H1 (cell line): ENCODE results near the gene TRIM38. TPM values are rescaled to one million over a fixed set of nuclear protein-coding genes. Genes with fewer than 3 reads are reported as not detected.

Source experiments
- CTCF ChIA-PET: fragments of 300-600 bp; sonication (Branson Sonifier 250); formaldehyde crosslinking; loops from one replicate; lab custom pipeline; 2021; ENCODE audit not compliant: partially characterized antibody; lab: Charles Lee
- POLR2A ChIA-PET: fragments of 300-600 bp; sonication (Branson Sonifier 250); formaldehyde crosslinking; loops from one replicate; lab custom pipeline; 2021; ENCODE audit warnings: inconsistent platforms; ENCODE audit not compliant: partially characterized antibody; lab: Charles Lee
- DNase-seq, 2 experiments: peaks; one replicate each; pipeline versions ENCODE4 v3.0.0 to v3.0.0-alpha.2; 2010 to 2022; ENCODE audit warnings: low spot score in 2 of 2, low read depth in 1 of 2, mixed read lengths in 1 of 2
- FAIRE-seq: peaks from 2 replicates; lab custom pipeline; 2011; peaks lifted over from hg19 to GRCh38; lab: Jason Lieb, UNC
- H2AFZ ChIP-seq: 2 replicates; pipeline ENCODE4 v1.8.1; 2012; ENCODE audit warnings: low read length, inconsistent platforms
- H2AK5ac ChIP-seq: 2 replicates; pipeline ENCODE4 v1.6.1; 2013; ENCODE audit warnings: low read depth, low read length
- H2BK120ac ChIP-seq: replicated peaks from 2 replicates; pipeline ENCODE3; 2013; ENCODE audit warnings: low read depth, low read length, inconsistent platforms
- H2BK12ac ChIP-seq: 2 replicates; pipeline ENCODE4 v1.6.1; 2013; ENCODE audit warnings: low read depth, low read length
- H2BK15ac ChIP-seq: 2 replicates; pipeline ENCODE4 v1.6.1; 2013; ENCODE audit warnings: low read length
- H2BK20ac ChIP-seq: 2 replicates; pipeline ENCODE4 v1.6.1; 2013; ENCODE audit warnings: low read length
- H2BK5ac ChIP-seq: 2 replicates; pipeline ENCODE4 v1.6.1; 2013; ENCODE audit warnings: low read depth, low read length
- H3K14ac ChIP-seq: 2 replicates; pipeline ENCODE4 v1.6.1; 2013; ENCODE audit warnings: inconsistent platforms; ENCODE audit not compliant: insufficient read length
- H3K18ac ChIP-seq: 2 replicates; pipeline ENCODE4 v1.6.1; 2013; ENCODE audit warnings: low read length; ENCODE audit errors: extremely low read depth
- H3K23ac ChIP-seq: 2 replicates; pipeline ENCODE4 v1.6.1; 2013; ENCODE audit warnings: inconsistent platforms; ENCODE audit not compliant: insufficient read length
- H3K23me2 ChIP-seq: 2 replicates; pipeline ENCODE4 v1.6.1; 2013; ENCODE audit warnings: low read depth, low read length
- H3K27ac ChIP-seq: 2 replicates; pipeline ENCODE4 v1.6.1; 2011; ENCODE audit warnings: low read depth, low read length, inconsistent platforms
- H3K27me3 ChIP-seq, 4 experiments: replicated peaks in 1 of 4; 1 replicate in 1 of 4; 2 replicates in 3 of 4; pipeline versions ENCODE4 v1.6.1 to v1.8.1; 2011 to 2013; ENCODE audit warnings: low read length in 3 of 4, mild to moderate bottlenecking in 3 of 4, inconsistent platforms in 2 of 4, mixed read lengths in 2 of 4, moderate library complexity in 1 of 4; ENCODE audit not compliant: control insufficient read depth in 3 of 4, insufficient read depth in 3 of 4; ENCODE audit errors: extremely low read depth in 1 of 4
- H3K36me3 ChIP-seq, 4 experiments: 2 replicates each; pipeline versions ENCODE4 v1.6.1 to v1.8.1; 2011 to 2013; ENCODE audit warnings: mild to moderate bottlenecking in 4 of 4, low read length in 3 of 4, moderate library complexity in 2 of 4, control low read depth in 1 of 4, inconsistent platforms in 1 of 4; ENCODE audit not compliant: insufficient read depth in 4 of 4, control insufficient read depth in 2 of 4
- H3K4ac ChIP-seq: replicated peaks from 2 replicates; pipeline ENCODE3; 2013; ENCODE audit warnings: low read length, low read depth, mixed read lengths, inconsistent platforms; ENCODE audit not compliant: insufficient read length
- H3K4me1 ChIP-seq, 4 experiments: replicated peaks in 1 of 4; 1 replicate in 1 of 4; 2 replicates in 3 of 4; pipeline versions ENCODE4 v1.6.1 to v1.8.1; 2011 to 2013; ENCODE audit warnings: low read length in 3 of 4, inconsistent platforms in 2 of 4, mixed read lengths in 1 of 4; ENCODE audit not compliant: insufficient read depth in 4 of 4, control insufficient read depth in 3 of 4
- H3K4me2 ChIP-seq, 2 experiments: 2 replicates each; pipeline versions ENCODE4 v1.6.1 to v1.8.1; 2011 to 2013; ENCODE audit warnings: low read depth in 2 of 2, low read length in 2 of 2, control low read depth in 1 of 2, inconsistent platforms in 1 of 2, mild to moderate bottlenecking in 1 of 2; ENCODE audit not compliant: insufficient read depth in 1 of 2
- H3K4me3 ChIP-seq, 4 experiments: fragments of 200-600, 300-600 bp in 1 of 4; sonication (generic), shearing (Covaris generic), sonication (Bioruptor Twin) in 1 of 4; 2 replicates each; pipeline versions ENCODE4 v1.5.1 to v1.8.1; 2011 to 2016; ENCODE audit warnings: low read length in 4 of 4, low read depth in 3 of 4, control low read depth in 2 of 4, inconsistent platforms in 2 of 4, mild to moderate bottlenecking in 2 of 4, mixed read lengths in 1 of 4, moderate library complexity in 1 of 4; ENCODE audit not compliant: insufficient read depth in 2 of 4; ENCODE audit errors: extremely low read depth in 1 of 4
- H3K56ac ChIP-seq: replicated peaks from 2 replicates; pipeline ENCODE3; 2013; ENCODE audit warnings: low read depth, mild to moderate bottlenecking, mixed read lengths, low read length, inconsistent platforms; ENCODE audit not compliant: insufficient read length
- H3K79me1 ChIP-seq: 2 replicates; pipeline ENCODE4 v1.6.1; 2013; ENCODE audit warnings: low read depth, low read length, control low read depth
- H3K79me2 ChIP-seq, 2 experiments: 2 replicates each; pipeline versions ENCODE4 v1.6.1 to v1.8.1; 2012 to 2013; ENCODE audit warnings: low read length in 2 of 2, mild to moderate bottlenecking in 2 of 2, inconsistent platforms in 1 of 2; ENCODE audit not compliant: insufficient read depth in 2 of 2, control insufficient read depth in 1 of 2
- H3K9ac ChIP-seq, 4 experiments: replicated peaks in 1 of 4; 1 replicate in 1 of 4; 2 replicates in 3 of 4; pipeline versions ENCODE4 v1.6.1 to v1.8.1; 2011 to 2013; ENCODE audit warnings: low read depth in 3 of 4, low read length in 3 of 4, control low read depth in 2 of 4, mild to moderate bottlenecking in 2 of 4, moderate library complexity in 2 of 4, inconsistent platforms in 1 of 4; ENCODE audit errors: extremely low read depth in 1 of 4
- H3K9me3 ChIP-seq, 2 experiments: 2 replicates each; pipeline versions ENCODE4 v1.6.1 to v1.8.1; 2012 to 2013; ENCODE audit warnings: mild to moderate bottlenecking in 2 of 2, moderate library complexity in 2 of 2, control low read depth in 1 of 2, inconsistent platforms in 1 of 2, low read depth in 1 of 2, low read length in 1 of 2, mixed read lengths in 1 of 2; ENCODE audit not compliant: insufficient read depth in 2 of 2
- H4K20me1 ChIP-seq, 2 experiments: replicated peaks in 1 of 2; 2 replicates each; pipeline versions ENCODE3 to v1.8.1; 2011 to 2013; ENCODE audit warnings: inconsistent platforms in 2 of 2, low read length in 2 of 2, mild to moderate bottlenecking in 1 of 2; ENCODE audit not compliant: insufficient read depth in 2 of 2, control insufficient read depth in 1 of 2
- H4K5ac ChIP-seq: 2 replicates; pipeline ENCODE4 v1.6.1; 2013; ENCODE audit warnings: low read length, low read depth, mixed read lengths, inconsistent platforms; ENCODE audit not compliant: insufficient read length
- H4K8ac ChIP-seq: 2 replicates; pipeline ENCODE4 v1.8.0; 2013; ENCODE audit warnings: mild to moderate bottlenecking, moderate library complexity, low read length, inconsistent platforms; ENCODE audit not compliant: insufficient read depth; ENCODE audit errors: extremely low read depth
- H4K91ac ChIP-seq: replicated peaks from 2 replicates; pipeline ENCODE3; 2013; ENCODE audit warnings: low read length, mixed read lengths, inconsistent platforms; ENCODE audit not compliant: insufficient read length
- CHD1 ChIP-seq: IDR thresholded peaks from 2 replicates; pipeline ENCODE4 v1.6.1; 2012; ENCODE audit warnings: low read depth, low read length, improper control_type of control experiment
- JUN ChIP-seq: IDR thresholded peaks from 2 replicates; pipeline ENCODE4 v1.6.1; 2011; ENCODE audit warnings: low read depth, mild to moderate bottlenecking, improper control_type of control experiment, low read length
- NANOG ChIP-seq: IDR thresholded peaks from 2 replicates; pipeline ENCODE4 v1.6.1; 2011; ENCODE audit warnings: low read length, low read depth, mild to moderate bottlenecking, inconsistent platforms; ENCODE audit not compliant: insufficient read depth, poor library complexity, severe bottlenecking
- PHF8 ChIP-seq: fragments of 200-600 bp; sonication (generic); conservative IDR thresholded peaks from 2 replicates; pipeline ENCODE4 v1.7.1; 2012; ENCODE audit warnings: low read depth, mild to moderate bottlenecking, inconsistent platforms, low read length, moderate library complexity
- POLR2A ChIP-seq, 2 experiments: IDR thresholded peaks; 1 replicate in 1 of 2; 2 replicates in 1 of 2; pipeline ENCODE4 v1.6.1; 2011; ENCODE audit warnings: low read depth in 2 of 2, low read length in 2 of 2, mild to moderate bottlenecking in 2 of 2; ENCODE audit errors: control extremely low read depth in 1 of 2
- SAP30 ChIP-seq: fragments of 300-600 bp; sonication (generic); IDR thresholded peaks from 2 replicates; pipeline ENCODE4 v1.7.1; 2012; ENCODE audit warnings: low read length, moderate library complexity, mild to moderate bottlenecking, inconsistent platforms; ENCODE audit not compliant: insufficient read depth, insufficient replicate concordance
- SIN3A ChIP-seq, 2 experiments: IDR thresholded peaks in 1 of 2; conservative IDR thresholded peaks in 1 of 2; 2 replicates each; pipeline ENCODE4 v1.6.1; 2011 to 2012; ENCODE audit warnings: low read length in 2 of 2, improper control_type of control experiment in 1 of 2, low read depth in 1 of 2, mild to moderate bottlenecking in 1 of 2
- SUZ12 ChIP-seq: fragments of 200-600 bp; sonication (generic); IDR thresholded peaks from 2 replicates; pipeline ENCODE4 v1.6.1; 2012; ENCODE audit warnings: mild to moderate bottlenecking, inconsistent platforms, low read length, moderate library complexity, mixed read lengths
- TAF7 ChIP-seq: optimal IDR thresholded peaks from 2 replicates; pipeline ENCODE3; 2011; ENCODE audit warnings: low read depth, mild to moderate bottlenecking, inconsistent platforms, low read length, moderate library complexity, borderline replicate concordance
- TEAD4 ChIP-seq: IDR thresholded peaks from 2 replicates; pipeline ENCODE4 v1.6.1; 2012; ENCODE audit warnings: low read depth, low read length, inconsistent platforms, mixed read lengths
- YY1 ChIP-seq: IDR thresholded peaks from 2 replicates; pipeline ENCODE4 v1.6.1; 2011; ENCODE audit warnings: low read depth, mild to moderate bottlenecking, low read length
- WGBS, 2 experiments: shearing (Covaris generic) in 1 of 2; methylation state at CpG; one replicate each; pipeline versions ENCODE4 v1.1.6 to v1.1.7; 2013 to 2015; ENCODE audit warnings: low lambda C conversion rate in 2 of 2, mixed read lengths in 2 of 2, inconsistent platforms in 1 of 2, low coverage in 1 of 2, missing lambda C conversion rate in 1 of 2; ENCODE audit not compliant: insufficient replicate concordance in 2 of 2, insufficient coverage in 1 of 2, insufficient read length in 1 of 2; ENCODE audit errors: extremely low coverage in 1 of 2, missing lambda C conversion rate in 1 of 2; 5-methylcytosine and 5-hydroxymethylcytosine counted together
- polyA plus RNA-seq, 7 experiments: library from polyadenylated mRNA; depleted of rRNA in 3 of 7; stranded (reverse) in 5 of 7; unstranded in 2 of 7; fragments of >200 nt in 5 of 7; fragments of 200-250 nt in 2 of 7; gene quantifications; 1 replicate in 5 of 7; 2 replicates in 1 of 7; 4 replicates in 1 of 7; pipeline versions ENCODE4 v1.2.1 to v1.2.3, GENCODE V29; 2011 to 2013; ENCODE audit warnings: missing spikeins in 2 of 7, mixed read lengths in 2 of 7
- total RNA-seq: library from RNA; stranded (reverse); fragmentation: NEBNext Ultra II Directional; extraction: Animal tissue kit (Norgen Biotek cat#: 25700); gene quantifications from 2 replicates; pipeline ENCODE4 v1.2.1, GENCODE V29; 2021

TRIM38 gene
- total and polyA plus RNA-seq, 2 of the 8 experiments (the other 6 are each of a cell fraction or from before 2014, with no cell fraction given): 0.43 to 0.56 TPM

GRCh38 chr6:26032340-26033084, 69.9 kb downstream of the TRIM38 start:
- POLR2A ChIA-PET: interaction anchor here (0.6 to 43.5 kb wide), 60 partner anchors 7 to 1862 kb away, joined by 3 to 1982 read pairs (median 11); partner anchors contain the start of gene HFE
- Histone ChIP-seq H3K4me1 (peaks cover 2 to 17% (median 12%) of the 10 kb centered on the region in 4 experiments; a peak in 4 of 7 replicates), H4K5ac (peak overlapping the region; percentile 25), H3K14ac (no peak overlapping the region), H3K27ac (peak overlapping the region; percentile 96), H2BK12ac (peak overlapping the region; percentile 64; the same call in 1 of the 2 replicates), H3K79me1 (no peaks in the 10 kb centered on the region), H3K18ac (peak overlapping the region; percentile 75), H4K8ac (peak overlapping the region; percentile 87; the same call in 1 of the 2 replicates), H3K27me3 (no peaks in the 10 kb centered on the region), H3K4me3 (peak overlapping the region; percentile 81 to 95 (median 92)), H3K9me3 (no peaks in the 10 kb centered on the region), H3K9ac (peak overlapping the region; percentile 89 to 96 (median 94)), H4K91ac (peak overlapping the region; percentile 48), H3K36me3 (no peaks in the 10 kb centered on the region), H3K4ac (peak overlapping the region; percentile 46), H2BK20ac (no peak overlapping the region), H2BK120ac (peak overlapping the region; percentile 95), H3K56ac (peak overlapping the region; percentile 74), H3K79me2 (no peaks in the 10 kb centered on the region), H2AFZ (no peak overlapping the region), H3K23me2 (peaks cover 10% of the 10 kb centered on the region), H2BK15ac (peak overlapping the region; percentile 25; the same call in 1 of the 2 replicates), H4K20me1 (peaks cover 0 to 2% of the 10 kb centered on the region in 2 experiments), H3K23ac (no peak overlapping the region), H2BK5ac (peak overlapping the region; percentile 96), H3K4me2 (peak overlapping the region; percentile 81 to 90), H2AK5ac (peak overlapping the region; percentile 34; the same call in 1 of the 2 replicates)
- no peak for FAIRE-seq
- CTCF ChIA-PET: interaction anchor here (0.6 to 1.9 kb wide), 8 partner anchors 10 to 189 kb away, joined by 3 to 7 read pairs (median 4); partner anchors contain the start of gene HFE
- DNase-seq: no peak
- 2% methylated on average over 19 of the region's 19 CpGs; no CpG with 5 or more reads in 1 of the 2 experiments for WGBS, 2 experiments
- TF ChIP-seq NANOG (no peak), POLR2A (IDR thresholded peaks at IDR 0.05; ENCODE audit: control extremely low read depth in 1 of 2, low read depth in 2 of 2, low read length in 2 of 2) (peak; percentile 60 to 78), SAP30 (no peak), SUZ12 (no peak), TEAD4 (peak; percentile 86), SIN3A (conservative IDR thresholded peaks at IDR 0.05 in 1 of 2, IDR thresholded peaks at IDR 0.05 in 1 of 2; ENCODE audit: low read depth in 1 of 2, low read length in 2 of 2) (0 out of 4 replicates have a peak, but pooled peaks of 1 of the 2 experiments have one; percentile 38), TAF7 (peak; percentile 84), JUN (no peak), YY1 (no peak), CHD1 (peak; percentile 42; the same call in 1 of the 2 replicates), PHF8 (no peak)
